ENCODE measurements around the gene IGSF23.
"Not testable (repeated sequence)": the region's sequence is repeated elsewhere in the genome, so short reads cannot be mapped to it uniquely, and the experiment has no call there.

The IGSF23 gene

DNA sequence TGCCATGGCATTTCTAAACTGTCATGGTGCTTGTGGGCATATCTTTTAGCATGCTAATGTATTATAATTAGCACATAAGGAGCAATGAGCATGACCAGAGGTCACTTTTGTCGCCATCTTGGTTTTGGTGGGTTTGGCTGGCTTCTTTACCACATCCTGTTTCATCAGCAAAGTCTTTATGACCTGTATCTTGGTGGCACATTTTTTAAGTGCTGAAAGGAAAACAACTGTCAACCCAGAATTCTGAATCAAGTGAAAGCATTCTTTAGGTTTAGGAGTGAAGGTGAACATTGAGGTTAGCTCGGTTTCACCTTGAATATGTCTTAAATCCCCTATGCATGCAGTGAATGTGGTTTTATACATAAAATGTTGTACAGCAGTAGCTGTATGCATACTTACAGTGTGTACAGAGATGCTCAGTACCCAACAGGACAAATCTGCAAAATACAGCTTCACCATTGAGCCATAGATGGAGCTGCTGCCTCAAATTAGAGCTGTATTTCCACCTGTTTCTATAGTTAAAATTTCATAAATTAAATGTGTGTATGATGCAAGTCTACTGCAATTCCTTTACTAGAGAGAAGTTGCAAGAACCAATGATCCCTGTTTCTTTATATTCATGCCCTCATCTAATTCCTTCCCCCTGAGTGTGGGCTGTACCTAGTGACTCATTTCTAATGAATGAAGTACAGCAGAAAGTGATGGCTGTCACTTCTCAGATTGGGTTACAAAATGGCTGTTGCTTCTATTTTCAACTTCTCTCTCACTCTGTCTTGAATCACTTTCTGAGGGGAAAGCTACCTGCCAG, 25.2 kb upstream of the IGSF23 start:
- no peak for DNase-seq

GRCh38 chr19:44588771-44589112, 24.6 kb upstream of the IGSF23 start:
- no peak for DNase-seq

GRCh38 chr19:44590245-44591059, 22.9 kb upstream of the IGSF23 start:
- no peak for DNase-seq

GRCh38 chr19:44591340-44591993, 21.9 kb upstream of the IGSF23 start:
- DNase-seq: not testable (repeated sequence)

DNA sequence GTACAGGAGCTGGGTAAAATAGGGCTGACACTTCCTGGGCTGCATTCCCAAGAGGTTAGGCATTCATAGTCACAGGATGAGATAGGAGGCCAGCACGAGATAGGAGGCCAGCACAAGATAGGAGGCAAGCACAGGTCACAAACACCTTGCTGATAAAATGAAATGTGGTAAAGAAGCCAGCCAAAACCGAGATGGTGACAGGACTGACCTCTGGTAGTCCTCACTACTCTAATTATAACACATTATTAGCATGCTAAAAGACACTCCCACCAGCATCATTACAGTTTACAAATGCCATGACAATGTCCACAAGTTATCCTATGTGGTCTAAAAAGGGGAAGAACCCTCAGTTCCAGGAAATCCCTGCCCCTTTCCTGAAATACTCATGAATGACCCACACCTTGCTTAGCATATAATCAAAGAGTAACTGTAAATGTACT, 20.9 kb upstream of the IGSF23 start:
- DNase-seq: no peak

GRCh38 chr19:44593294-44593693, 20.1 kb upstream of the IGSF23 start:
- no peak for DNase-seq

- not testable (repeated sequence) for DNase-seq
Observed at GRCh38 chr19:44593866-44594266, 19.5 kb upstream of the IGSF23 start.

DNA sequence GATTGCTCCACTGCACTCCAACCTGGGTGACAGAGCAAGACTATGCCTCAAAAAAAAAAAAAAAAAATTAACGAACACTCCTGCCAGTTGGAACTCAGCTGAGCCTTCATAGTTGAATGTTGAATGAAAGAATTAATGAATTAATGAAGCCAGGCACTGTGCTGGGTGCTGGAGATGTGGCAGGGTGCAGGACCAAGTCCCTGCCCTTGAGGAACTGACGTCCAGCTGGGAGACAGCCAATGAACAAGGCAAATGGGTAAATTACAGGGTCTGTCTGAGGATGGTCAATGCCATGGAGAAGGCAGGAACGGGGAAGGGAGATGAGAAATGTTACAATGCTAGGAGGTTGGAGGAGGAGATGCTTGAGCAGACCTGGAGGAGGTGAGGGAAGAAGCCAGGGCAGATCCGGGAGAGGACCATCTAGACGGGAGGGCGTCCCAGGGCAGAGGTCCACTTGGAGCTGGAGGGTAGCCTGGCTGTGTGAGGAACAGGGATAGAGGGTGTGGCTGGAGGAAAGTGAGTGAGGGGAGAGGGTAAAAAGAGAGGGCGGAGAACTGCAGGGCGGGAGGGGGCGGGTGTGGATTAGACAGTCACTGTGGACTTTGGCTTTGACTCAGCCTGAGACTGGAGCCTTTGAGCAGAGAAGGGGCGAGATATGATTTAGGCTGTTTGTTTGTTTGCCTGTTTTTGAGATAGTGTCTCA, 16.8 kb upstream of the IGSF23 start:
- DNase-seq: no peak

GRCh38 chr19:44597131-44597491, 16.3 kb upstream of the IGSF23 start:
- no peak for DNase-seq

DNA sequence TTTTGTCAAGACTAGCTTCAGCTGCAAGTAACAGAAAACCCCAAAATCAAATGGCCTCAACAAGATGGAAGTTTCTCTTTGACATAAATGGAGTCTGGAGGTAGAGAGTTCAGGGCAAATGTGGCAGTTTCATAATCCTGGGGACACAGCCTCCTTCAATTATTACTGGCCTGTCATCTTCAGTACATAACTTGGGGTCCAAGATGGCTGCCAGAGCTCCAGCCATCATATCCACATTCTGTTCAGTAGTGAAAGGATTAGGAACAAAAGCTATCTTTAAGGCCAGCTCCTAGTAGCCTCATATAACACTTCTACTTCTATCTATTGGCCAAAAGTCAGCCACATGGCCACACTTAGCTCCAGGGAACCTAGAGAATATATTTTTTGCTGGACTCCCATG, 15.0 kb upstream of the IGSF23 start:
- no peak for DNase-seq

- no peak for DNase-seq
Observed at GRCh38 chr19:44598880-44599279, 14.5 kb upstream of the IGSF23 start.

- no peak for DNase-seq
Observed at GRCh38 chr19:44600466-44600865, 12.9 kb upstream of the IGSF23 start.

- DNase-seq: no peak
Observed at GRCh38 chr19:44602081-44602480, 11.3 kb upstream of the IGSF23 start.

GRCh38 chr19:44603201-44603945, 10.0 kb upstream of the IGSF23 start:
- DNase-seq: no peak

GRCh38 chr19:44604241-44604640, 9.1 kb upstream of the IGSF23 start:
- no peak for DNase-seq

DNA sequence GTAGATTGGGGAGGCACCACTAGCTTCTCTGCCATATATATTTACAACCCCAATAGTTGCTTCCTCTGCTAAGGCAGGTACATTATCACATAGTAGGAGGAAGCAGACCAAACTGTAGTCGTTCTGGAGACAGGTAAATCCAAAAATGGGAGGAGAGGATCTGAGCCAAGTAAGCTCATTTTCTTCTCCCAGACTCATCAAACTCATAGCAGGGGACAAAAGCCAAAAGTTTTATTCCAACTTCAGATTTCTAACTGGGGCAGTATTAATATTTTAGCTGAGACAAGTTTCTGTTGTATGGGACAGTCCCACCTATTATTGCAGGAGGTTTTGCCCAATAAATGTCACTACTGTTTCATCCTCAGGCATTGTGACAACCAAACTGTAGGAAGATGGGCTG, 7.8 kb upstream of the IGSF23 start:
- no peak for DNase-seq

DNA sequence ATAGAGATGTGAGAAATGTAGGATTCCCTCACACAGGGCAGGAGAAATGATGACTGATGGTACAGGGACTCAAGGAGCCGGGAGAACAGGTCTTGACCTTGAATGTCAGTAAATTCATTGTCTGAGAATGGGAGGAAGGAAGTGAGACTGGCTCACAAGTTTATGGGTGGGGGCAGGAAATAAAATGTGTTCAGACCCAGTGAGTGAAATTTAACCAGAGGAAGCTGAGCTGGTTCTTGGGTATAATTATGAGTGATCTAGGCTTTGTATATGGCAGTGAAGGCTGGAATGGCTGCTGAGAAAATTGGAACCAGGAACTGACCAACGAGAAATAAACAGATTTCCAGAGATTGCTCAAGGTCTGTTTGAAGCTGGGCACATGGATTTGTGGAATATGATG, 6.3 kb upstream of the IGSF23 start:
- DNase-seq: no peak

DNA sequence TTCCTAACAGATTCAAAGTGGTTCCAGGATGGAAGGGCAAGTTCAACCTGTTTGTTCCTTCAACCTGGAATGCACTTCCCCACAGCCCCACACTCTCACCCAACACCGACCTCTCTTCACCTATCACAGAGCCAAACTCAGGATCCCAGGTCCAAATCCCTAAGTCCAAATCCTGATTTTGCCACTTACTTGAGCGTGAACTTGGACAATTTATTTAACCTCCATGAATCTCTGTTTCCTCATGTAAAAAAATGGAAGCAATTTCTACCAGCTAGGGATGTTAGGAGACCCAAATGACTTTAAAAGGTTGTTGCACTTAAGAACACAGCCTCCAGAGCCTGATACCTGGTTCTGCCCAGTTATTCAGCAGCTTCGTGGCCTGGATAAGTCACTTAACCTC, 5.4 kb upstream of the IGSF23 start:
- DNase-seq: no peak

GRCh38 chr19:44608391-44608821, 5.0 kb upstream of the IGSF23 start:
- DNase-seq: peak; percentile 10

- DNase-seq: no peak
Observed at GRCh38 chr19:44609219-44609618, 4.1 kb upstream of the IGSF23 start.

- DNase-seq: not testable (repeated sequence)
Observed at GRCh38 chr19:44610497-44610896, 2.9 kb upstream of the IGSF23 start.

DNA sequence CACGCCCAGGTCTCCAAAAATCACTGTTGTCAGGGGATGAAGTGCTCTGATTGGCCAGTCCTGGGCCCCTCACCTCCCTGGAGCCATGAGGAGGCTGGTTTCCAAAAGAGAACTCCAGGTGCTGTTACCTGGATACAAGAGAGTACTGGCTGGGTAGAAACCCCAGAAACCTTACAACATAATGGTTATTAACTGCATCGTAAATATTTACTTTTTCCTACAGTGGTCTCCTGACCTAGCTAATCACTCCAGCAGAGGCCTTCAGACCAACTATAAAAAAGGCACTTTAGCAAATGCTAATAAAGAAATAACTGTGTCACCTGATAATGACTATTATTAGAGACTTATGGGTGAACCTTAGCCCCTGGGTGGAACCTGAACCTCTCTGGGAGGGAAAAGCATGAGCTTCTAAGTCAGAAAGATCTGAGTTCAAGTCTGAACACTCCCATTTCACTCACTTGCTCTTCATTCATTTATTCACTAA, 1.5 kb upstream of the IGSF23 start:
- no peak for DNase-seq

All from DMS 273 treated with DMSO at 0.1 percent for 48 hours (cell line).